Activated T-helper 1 cell treated with Interleukin-2 at 50 U/mL for 16 hours (primary cell): Measurements from ENCODE around the gene MAGI3.
"Not testable (repeated sequence)": the region's sequence is repeated elsewhere in the genome, so short reads cannot be mapped to it uniquely, and the experiment has no call there.

Source experiments
- DNase-seq: peaks from one replicate; pipeline ENCODE4 v3.0.0-alpha.2; 2020; ENCODE audit warnings: low read depth

MAGI3 gene

DNA sequence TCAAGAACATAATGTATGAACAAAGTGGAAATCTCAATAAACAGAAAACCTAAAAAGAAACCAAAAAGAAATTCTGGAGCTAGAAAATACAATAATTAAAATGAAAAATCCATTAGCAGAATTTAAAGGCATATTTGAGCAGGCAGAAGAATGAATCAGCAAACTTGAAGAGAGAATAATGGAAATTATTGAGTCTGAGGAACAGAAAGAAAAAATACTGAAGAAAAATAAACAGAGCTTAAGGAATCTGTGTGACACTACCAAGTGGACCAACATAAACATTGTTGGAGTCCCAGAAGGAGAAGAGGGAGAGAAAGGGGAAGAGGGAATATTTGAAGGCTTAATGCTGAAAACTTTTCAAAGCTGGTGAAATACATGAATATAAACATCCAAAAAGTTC is 54.5 kb downstream of the MAGI3 start:
- no peak for DNase-seq

DNA sequence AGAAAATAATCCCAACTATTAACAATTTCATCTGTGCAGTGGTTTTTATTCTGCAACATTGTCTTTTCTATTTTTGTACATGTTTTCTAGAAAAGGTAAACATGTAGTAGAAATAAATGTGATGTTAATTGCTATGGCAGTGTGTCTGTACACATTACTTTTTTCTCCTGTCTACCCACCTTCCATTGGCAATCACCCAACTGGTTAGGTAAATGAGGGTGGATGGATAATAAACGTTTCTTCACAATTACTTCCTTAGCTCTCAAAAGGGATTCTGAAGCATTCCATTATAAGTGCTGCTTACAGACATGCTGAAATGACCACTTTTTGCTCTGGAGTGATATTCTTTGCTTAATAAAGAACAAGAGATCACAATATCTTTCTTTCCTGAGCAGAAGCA is 61.4 kb downstream of the MAGI3 start:
- no peak for DNase-seq

DNA sequence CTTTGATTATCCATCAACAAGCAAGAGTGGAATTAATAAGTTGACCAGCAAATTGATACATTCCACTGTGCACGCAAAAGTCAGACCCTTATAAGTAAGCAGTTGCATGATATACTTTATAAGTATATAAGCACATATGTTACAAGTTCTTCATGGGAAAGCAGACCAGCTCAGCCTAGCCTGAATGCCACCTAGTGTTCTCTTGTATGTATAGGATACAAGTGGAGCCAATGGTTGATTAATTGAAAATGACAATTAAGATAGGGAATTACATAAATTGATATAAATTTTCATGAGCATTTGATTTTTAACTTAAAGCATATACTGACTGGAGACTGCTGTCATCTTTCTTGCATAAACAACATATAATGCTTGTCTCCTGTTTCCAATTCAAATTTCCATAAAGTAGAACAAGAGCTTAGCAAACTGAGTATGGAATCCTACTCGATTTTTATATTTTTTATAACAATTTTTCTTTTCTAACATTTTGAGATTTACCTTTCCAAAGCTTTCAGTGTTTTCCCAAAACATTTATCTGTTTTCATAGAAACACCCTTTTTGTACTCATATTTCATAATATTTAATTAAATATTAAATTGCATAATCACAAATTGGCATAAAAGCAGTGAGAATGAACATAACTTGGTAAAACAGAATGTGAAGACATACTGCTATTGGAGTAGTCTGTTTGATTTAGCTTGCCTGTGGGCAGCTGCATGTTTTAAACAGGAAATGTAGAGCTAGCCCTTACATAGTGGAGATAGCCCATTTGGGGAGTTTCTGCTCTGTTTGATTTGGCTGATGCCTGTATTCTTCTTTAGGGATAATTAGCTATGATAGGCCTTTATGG is 62.8 kb downstream of the MAGI3 start:
- DNase-seq = no peak

DNA sequence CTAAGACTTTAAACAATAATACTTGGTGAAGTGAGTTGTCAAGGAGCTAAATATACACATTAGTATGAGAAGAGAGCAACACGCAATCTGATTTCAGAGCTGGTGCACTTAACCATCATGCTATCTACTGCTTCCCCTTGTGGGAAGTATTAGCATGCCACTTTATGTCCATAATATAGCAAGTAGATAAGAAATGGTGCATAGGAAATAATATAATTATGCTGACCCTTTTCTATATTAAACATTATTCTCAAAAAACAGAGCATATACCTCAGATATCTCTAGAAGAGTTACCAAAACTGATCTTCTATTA is 63.4 kb downstream of the MAGI3 start:
- no peak for DNase-seq

DNA sequence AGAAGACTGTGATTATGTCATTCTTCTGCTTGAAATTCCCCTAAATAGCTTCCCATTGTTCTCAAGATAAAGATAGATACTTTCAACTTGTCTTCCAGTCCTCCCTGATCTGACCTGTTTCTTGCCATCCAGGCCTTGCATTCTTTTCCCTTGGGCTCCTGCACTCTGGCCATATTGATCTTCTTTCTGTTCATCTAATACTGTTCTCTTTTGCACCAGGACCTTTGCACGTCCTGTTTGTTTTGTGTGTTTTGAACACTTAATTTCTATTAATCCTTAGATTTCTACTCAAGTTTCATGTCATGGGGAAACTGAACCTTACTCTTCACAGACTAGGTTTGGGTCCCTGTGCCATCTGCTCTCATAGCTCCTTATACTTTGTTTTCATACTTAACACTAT is 65.1 kb downstream of the MAGI3 start:
- DNase-seq = no peak

DNA sequence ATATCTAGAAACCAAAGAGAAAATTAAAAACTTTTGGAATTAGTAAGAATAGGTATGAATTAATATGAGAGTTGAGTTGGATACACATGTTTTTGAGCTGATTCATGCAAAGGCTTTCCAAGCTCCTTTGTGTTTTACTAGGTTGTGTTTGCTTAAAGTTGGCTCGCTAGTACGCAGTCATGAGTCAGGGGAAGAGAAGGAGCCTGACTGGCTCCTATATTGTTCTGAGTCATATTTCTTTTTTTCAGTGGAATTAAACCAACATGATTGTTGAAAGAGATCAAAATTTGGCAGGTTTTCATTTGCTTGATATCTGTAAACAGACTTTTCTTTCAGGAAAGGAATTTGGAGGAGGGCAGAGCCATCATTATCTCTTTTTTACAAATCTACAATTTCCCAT is 66.7 kb downstream of the MAGI3 start:
- no peak for DNase-seq

DNA sequence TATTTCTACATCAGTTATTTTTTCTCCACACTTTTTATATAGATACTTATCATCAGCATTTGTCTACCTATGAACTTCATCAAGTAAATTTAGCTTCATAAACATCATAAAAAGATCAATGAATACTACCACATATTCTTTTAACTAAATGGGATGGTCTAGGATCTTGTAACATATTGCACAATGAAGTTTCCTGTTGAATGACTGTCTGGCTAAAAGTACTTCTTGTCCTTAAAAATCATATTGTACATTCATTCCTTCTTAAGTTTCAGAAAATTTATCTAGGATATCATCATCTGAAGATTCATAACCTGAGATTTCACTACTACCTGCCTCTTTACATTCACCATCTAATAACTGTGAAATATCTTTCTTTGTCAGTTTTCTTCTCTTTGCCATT is 69.0 kb downstream of the MAGI3 start:
- no peak for DNase-seq

DNA sequence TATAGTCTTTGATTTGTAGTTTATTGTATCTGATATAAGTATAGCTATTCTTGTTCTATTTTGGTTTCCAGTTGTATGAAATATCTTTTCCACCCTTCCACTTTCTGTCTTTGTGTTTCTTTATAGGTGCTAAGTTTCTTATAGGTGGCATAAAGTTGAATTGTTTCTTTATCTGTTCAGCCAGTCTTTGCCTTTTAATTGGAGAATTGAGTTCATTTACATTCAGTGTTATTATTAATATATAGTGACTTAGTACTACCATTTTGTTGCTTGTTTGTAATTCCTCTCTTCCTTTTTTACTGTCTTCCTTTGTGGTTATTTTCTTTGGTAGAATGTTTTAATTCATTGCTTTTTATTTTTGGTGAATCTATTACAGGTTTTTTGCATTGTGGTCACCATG is 77.7 kb downstream of the MAGI3 start:
- DNase-seq = no peak

DNA sequence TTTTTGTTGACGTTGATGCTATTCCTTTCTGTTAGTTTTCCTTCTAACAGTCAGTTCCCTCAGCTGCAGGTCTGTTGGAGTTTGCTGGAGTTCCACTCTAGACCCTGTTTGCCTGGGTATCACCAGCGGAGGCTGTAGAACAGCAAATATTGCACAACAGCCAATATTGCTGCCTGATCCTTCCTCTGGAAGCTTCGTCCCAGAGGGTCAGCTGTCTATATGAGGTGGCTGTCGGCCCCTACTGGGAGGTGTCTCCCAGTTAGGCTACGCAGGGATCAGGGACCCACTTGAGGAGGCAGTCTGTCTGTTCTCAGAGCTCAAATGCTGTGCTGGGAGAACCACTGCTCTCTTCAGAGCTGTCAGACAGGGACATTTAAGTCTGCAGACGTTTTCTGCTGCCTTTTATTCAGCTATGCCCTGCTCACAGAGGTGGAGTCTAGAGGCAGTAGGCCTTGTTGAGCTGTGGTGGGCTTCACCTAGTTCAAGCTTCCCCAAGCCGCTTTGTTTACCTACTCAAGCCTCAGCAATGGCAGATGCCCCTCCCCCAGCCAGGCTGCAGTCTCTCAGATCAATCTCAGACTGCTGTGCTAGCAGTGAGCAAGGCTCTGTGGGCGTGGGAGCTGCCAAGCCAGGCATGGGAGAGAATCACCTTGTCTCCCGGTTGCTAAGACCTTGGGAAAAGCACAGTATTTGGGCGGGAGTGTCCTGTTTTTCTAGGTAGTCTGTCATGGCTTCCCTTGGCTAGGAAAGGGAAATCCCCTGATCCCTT is 88.3 kb downstream of the MAGI3 start:
- DNase-seq = not testable (repeated sequence)

DNA sequence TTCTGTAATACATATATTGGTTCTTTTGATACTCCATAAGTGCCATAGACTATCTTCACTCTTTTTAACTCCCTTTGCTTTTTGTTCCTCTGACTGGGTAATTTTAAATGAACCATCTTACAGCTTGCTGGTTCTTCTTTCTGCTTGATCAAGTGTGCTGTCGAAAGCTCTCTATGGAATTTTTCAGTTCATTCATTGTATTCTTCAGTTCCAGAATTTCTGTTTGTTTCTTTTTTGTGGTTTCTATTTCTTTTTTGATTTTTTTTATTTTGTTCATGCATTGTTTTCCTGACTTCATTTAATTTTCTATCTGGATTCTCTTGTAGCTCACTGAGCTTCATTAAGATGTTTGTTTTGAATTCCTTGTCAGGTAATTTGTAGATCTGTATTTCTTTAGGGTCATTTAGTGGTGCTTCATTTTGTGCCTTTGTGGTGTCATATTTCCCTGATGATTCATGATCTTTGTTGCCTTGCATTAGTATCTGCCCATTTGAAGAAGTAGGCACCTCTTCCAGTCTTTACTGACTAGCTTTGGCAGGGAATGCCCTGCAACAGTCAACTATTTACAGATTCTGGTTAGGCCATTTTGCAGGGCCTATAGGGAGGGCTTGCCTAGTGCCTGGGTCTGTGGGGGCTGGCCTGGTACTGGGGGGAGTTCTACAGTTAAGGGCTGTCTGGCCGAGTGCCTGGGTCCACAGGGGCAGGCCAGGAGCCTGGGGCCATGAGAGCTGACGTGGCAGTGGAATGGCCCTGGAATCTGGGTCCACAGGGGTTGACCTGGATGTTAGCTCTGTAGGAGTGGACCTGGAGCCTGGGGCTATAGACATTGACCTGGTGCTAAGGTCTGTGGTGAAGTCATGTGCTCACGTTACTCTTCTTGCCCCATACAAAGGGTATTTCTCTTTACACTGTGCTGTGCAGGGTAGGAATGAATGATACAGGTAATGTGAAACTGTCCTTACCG is 89.7 kb downstream of the MAGI3 start:
- no peak for DNase-seq

DNA sequence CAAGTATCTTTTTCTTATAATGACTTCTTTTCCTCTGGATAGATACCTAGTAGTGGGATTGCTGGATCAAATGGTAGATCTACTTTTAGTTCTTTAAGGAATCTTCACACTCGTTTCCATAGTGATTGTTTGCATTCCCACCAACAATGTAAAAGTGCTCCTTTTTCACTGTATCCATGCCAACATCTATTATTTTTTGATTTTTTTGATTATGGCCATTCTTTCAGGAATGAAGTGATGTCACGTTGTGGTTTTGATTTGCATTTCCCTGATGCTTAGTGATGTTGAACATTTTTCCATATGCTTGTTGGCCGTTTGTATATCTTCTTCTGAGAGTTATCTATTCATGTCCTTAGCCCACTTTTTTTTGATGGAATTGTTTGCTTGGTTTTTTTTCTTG is 94.8 kb downstream of the MAGI3 start:
- not testable (repeated sequence) for DNase-seq

DNA sequence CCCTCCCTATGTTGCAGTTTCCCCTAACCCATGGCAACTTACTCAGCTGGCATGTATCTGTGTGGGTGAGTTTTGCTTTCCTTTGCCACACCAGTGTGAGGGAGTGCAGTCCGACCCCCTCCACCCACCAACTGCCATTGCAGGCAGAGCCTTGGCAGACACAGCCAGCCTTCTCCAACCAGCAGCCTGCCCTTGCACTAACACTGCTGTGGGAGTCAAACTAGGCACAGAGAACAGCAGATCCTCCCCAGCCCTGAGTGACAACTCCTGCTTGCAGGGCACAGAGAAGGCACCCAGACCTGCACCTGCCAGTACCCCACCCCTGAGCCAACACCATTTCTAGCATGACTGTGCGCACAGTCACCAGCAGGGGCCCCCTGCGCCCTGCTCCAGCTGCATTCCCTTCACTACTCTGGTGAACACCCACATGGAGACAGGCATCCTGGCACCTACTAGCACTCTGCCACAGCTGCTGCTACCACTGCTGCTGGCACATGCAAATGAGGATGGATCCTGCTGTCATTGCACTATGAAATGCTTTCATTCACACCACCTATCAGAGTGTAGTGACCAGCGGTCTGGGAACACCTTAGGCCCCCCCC is 98.4 kb downstream of the MAGI3 start:
- DNase-seq = no peak

DNA sequence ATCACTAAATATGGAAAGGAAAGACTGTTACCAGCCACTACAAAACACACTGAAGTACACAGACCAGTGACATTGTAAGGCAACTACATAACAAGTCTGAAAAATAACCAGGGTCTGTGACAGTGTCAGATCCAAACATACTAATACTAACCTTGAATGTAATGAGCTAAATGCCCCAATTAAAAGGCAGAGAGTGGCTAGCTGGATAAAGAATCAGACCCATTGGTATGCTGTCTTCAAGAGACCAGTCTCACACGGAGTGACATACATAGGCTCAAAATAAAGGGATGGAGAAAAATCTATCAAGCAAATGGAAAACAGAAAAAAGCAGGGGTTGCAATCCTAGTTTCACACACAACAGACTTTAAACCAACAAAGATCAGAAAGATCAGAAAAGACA is 100.1 kb downstream of the MAGI3 start:
- DNase-seq = no peak

DNA sequence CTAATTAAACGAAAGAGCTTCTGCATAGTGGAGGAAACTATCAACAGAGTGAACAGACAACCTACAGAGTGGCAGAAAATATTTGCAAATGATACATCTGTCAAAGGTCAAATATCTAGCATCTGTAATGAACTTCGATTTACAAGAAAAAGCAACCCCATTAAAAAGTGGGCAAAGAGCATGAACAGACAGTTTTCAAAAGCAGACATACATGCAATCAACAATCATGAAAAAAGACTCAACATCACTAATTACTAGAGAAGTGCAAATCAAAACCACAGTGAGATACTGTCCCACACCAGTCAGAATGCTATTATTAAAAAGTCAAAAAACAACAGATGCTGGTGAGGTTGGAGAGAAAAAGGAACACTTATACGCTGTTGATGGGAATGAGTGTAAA is 103.2 kb downstream of the MAGI3 start:
- DNase-seq = no peak

DNA sequence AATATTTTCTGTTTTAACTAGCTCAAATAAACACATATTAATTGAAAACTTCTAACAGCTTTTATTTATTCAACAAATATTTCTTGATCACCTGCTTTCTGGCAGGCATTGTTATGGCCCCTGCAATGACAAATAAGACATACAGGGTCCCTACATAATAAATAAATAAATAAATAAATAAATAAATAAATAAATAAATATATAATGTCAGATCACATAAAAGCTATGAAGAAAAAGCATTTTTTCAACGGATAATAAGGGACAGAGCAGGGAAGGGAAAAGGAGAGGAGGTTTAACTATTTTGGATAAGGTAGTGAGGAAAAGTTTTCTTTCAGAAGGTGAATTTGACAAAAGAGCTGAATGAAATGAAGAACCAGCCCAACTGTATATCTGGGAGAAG is 115.0 kb downstream of the MAGI3 start:
- DNase-seq = no peak

DNA sequence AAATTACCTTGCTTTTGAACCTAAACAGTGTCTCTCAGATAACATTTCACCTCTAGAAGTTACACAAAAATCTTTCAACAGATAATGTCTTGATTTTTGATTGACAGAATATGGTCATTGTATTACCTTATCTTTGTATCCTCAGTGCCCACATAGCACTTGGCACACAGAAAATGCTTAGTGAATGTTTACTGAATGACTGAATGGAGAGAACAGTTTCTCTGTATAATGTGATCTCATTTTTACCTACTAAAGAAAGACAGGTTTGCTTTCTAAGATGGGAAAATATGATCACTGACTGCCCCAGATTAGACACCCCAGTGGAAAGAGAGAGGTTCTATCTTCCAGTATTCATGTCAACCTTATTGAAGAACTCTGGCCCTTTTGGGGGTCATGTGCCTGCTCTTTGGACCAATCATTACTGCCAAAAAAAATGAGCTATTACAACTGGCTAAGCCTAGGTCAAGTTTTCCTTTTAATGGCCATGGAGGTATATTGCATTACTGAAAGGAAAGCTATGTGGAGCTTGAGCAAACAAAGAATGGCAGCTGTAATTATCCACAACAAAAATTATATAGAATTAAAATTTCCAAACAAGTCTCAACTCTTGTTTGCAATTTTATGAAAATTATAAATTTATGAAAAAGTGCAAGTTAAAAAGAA is 117.4 kb downstream of the MAGI3 start:
- DNase-seq = no peak

DNA sequence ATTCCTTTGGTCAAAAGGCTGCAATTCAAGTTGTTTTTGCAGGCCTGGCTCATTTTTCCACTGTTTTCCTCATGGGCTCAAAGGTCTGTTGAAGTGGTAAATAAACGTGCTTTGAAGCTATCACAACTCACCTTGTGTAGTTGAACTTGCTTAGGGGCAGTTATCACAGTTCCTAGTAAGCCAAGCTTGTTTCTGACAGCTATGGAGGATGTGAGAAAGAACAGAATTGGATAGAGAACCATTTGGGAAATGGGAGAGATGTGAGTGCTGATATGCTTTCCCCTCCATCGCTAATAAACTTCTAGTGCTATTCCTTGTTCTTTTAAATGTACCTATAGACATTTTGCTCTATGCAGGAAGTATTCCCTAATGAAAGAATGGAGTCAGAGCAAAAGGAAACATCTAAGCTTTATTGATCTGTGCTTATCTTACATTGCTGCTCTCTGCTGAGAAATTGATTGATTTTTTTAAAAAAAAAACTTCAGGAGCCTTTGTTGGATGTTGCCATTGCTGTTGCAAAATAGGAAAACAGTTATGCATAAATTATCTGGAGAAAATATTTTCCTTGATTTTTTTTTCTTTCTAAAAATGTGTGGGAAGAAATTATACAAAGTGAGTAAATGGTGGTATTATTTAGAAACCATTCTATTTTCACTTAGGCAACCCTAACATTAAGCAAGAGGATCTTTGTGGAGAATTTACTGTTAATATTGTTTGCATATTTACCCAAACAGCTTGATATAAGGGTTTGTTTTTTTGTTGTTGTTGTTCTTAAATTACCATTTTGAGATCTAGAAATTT is 118.2 kb downstream of the MAGI3 start:
- no peak for DNase-seq

DNA sequence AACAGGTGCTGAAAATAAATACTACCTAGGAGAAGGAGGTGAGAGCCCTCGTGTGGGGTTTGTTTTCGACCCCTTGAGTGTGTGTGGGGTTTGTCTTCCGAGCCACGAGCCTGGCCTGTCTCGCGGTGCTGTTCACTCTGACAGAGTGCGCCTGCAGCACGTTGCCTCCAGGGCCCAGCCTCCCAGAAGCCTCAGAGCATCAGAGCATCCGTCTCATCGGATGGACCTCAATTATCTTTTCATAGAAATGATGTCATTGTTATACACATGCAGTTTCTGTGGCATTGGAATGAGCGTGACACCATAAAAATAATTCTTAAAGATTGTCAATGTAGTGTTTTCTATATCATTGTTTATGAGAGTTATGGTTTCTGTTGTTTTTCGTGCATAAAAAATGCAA is 119.5 kb downstream of the MAGI3 start:
- not testable (repeated sequence) for DNase-seq

DNA sequence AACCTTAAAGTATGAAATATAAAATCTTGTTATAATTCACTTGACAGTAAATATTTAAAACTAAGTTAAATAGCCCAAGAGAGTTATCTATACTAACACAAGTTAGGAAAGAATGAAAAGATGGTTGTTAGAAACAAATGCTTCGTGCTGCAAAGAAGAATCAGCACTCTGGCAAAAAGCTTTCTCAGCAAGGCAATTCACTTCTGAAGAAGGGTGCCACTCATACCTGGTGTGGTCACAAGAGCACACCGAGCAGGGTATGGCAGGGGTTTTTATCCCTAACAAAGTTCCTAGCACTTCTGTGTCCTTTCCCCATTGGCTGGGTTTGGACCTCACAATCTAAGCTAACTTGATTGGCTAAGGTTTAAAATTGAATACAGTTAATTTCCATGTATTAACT is 121.0 kb downstream of the MAGI3 start:
- no peak for DNase-seq

DNA sequence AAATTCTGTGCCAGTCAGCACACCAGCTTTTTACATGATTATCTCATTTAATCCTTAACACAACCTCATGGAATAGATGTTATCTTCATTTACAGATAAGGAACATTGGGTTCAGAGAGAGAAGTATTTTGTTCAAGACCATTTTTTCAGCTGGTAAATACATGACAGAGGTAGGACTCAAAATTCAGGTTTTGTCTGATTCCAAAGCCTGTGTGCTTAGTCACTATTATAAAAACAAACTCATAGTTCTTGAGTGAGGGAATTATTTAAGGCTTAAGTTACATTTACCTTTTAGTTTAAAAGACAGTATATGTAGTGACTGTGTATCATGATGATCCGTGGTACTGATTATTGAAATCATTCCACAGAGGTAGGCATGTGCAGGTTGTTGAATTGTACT is 125.2 kb downstream of the MAGI3 start:
- no peak for DNase-seq

DNA sequence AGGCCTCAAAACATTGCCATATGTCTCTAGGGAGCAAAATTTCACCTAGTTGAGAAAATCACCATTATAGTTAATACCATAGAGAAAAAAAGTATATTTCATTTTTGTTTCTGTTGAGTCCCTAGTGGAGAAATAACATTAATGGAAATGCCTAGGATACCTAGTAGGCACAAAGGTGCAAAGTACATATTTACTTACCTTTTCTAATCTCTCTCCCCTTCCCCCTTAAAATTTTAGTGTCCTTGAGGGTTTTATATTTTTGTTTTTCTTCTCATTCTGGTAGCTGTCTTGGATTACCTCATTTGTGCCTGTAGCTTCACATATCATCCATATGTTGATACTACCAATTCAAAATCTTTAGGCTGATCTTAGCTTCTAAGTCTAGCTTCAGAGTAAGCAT is 127.0 kb downstream of the MAGI3 start:
- DNase-seq = no peak
